ENCODE data around the gene MC4R. TPM values are rescaled to one million over a fixed set of nuclear protein-coding genes. Genes with fewer than 3 reads are reported as not detected.

The MC4R gene
- total RNA-seq, 1 experiment from 2014 or later = not detected

DNA sequence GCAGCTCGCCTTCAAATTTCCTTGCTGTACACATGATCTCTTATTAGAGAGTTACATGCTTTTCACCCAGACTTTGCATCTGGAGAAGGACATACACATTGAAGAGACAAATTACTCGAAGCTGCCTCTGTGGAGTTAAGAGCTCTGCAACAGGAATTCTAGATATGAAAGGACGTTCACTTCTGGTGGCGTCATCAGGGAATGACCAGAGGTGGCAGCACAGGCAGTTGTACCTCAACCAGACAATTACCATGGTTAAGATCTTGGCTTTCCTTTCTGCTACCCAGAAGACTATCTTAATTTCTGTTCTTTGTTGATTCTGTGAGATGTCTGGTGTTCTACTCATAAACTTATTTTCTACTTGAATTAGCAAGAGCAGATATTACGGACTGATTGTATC is 39.1 kb upstream of the MC4R start:
- ATAC-seq (peak; percentile 82), DNase-seq (ENCODE audit: low read depth, low spot score) (peak; percentile 15)
- Histone ChIP-seq H3K9me3 (ENCODE audit: control insufficient read depth in 1 of 2, insufficient read depth in 1 of 2, low read depth in 1 of 2, low read length in 2 of 2) (no peaks in the 10 kb centered on the region), H3K27me3 (ENCODE audit: insufficient read depth, low read length) (no peaks in the 10 kb centered on the region), H3K79me2 (ENCODE audit: insufficient read depth, low read length) (no peaks in the 10 kb centered on the region), H4K20me1 (ENCODE audit: insufficient read depth) (no peaks in the 10 kb centered on the region), H3K4me2 (ENCODE audit: low read length) (no peak overlapping the region), H3K4me1 (ENCODE audit: control insufficient read depth in 1 of 2, insufficient read depth in 2 of 2, low read length in 2 of 2) (no peaks in the 10 kb centered on the region), H3K27ac (ENCODE audit: low read depth, low read length) (no peak overlapping the region), H3K9me2 (ENCODE audit: insufficient read depth) (no peaks in the 10 kb centered on the region), H3K36me3 (ENCODE audit: control insufficient read depth in 1 of 2, insufficient read depth in 2 of 2, low read length in 2 of 2) (no peaks in the 10 kb centered on the region), H3K9ac (ENCODE audit: low read length) (no peak overlapping the region), H2AFZ (ENCODE audit: low read depth, low read length, poor library complexity, severe bottlenecking) (no peak overlapping the region), H3K4me3 (replicated peaks in 1 of 2; ENCODE audit: low read depth in 1 of 2, low read length in 2 of 2) (no peak overlapping the region)
- RAD21 ChIA-PET (ENCODE audit: low non-redundant PET in 1 of 2, low total read pairs in 2 of 2, uncharacterized antibody in 2 of 2, unreplicated experiment in 2 of 2) = no interaction called here
- no TSS peak for BruUV-seq (replicated peaks)
- CTCF ChIA-PET = interaction anchor here (0.6 to 1.8 kb wide), 6 partner anchors 10 to 416 kb away, joined by 3 to 12 read pairs (median 3); no protein-coding TSS in a partner anchor
- intact Hi-C loops (cut with micrococcal nuclease) = loop anchor here (5.0 kb wide), 2 partner anchors 574 to 629 kb away; no protein-coding TSS in a partner anchor
- TF ChIP-seq RAD21 (IDR thresholded peaks at IDR 0.05; ENCODE audit: low read depth) (0 out of 2 replicates have a peak, but pooled peaks have one; percentile 12), FOSL1 (IDR thresholded peaks at IDR 0.05; ENCODE audit: low read depth) (no peak), CBX3 (IDR thresholded peaks at IDR 0.05; ENCODE audit: low read depth) (no peak), EGR1 (IDR thresholded peaks at IDR 0.05; ENCODE audit: low read depth) (no peak), CTCF (IDR thresholded peaks at IDR 0.05 in 2 of 3, conservative IDR thresholded peaks at IDR 0.05 in 1 of 3; ENCODE audit: borderline replicate concordance in 1 of 3, insufficient read depth in 1 of 3, low read depth in 2 of 3, low read length in 2 of 3) (peak in 2 of 3 experiments; percentile 55 to 59; a peak in 4 of 6 replicates), ELF1 (IDR thresholded peaks at IDR 0.05; ENCODE audit: borderline replicate concordance, low read depth) (no peak), YY1 (IDR thresholded peaks at IDR 0.05; ENCODE audit: extremely low read depth, insufficient replicate concordance, low read depth, low read length) (no peak)
- POLR2A ChIA-PET = no interaction called here

- POLR2A ChIA-PET = no interaction called here
- Histone ChIP-seq H2AFZ (ENCODE audit: low read depth, low read length, poor library complexity, severe bottlenecking) (no peak overlapping the region), H3K9me2 (ENCODE audit: insufficient read depth) (no peaks in the 10 kb centered on the region), H4K20me1 (ENCODE audit: insufficient read depth) (no peaks in the 10 kb centered on the region), H3K36me3 (ENCODE audit: control insufficient read depth in 1 of 2, insufficient read depth in 2 of 2, low read length in 2 of 2) (no peaks in the 10 kb centered on the region), H3K4me1 (ENCODE audit: control insufficient read depth in 1 of 2, insufficient read depth in 2 of 2, low read length in 2 of 2) (no peaks in the 10 kb centered on the region), H3K4me3 (replicated peaks in 1 of 2; ENCODE audit: low read depth in 1 of 2, low read length in 2 of 2) (no peak overlapping the region), H3K79me2 (ENCODE audit: insufficient read depth, low read length) (no peaks in the 10 kb centered on the region), H3K9me3 (ENCODE audit: control insufficient read depth in 1 of 2, insufficient read depth in 1 of 2, low read depth in 1 of 2, low read length in 2 of 2) (no peaks in the 10 kb centered on the region), H3K27me3 (ENCODE audit: insufficient read depth, low read length) (no peaks in the 10 kb centered on the region), H3K9ac (ENCODE audit: low read length) (no peak overlapping the region), H3K4me2 (ENCODE audit: low read length) (no peak overlapping the region), H3K27ac (ENCODE audit: low read depth, low read length) (no peak overlapping the region)
- RAD21 ChIA-PET (ENCODE audit: low non-redundant PET in 1 of 2, low total read pairs in 2 of 2, uncharacterized antibody in 2 of 2, unreplicated experiment in 2 of 2) = no interaction called here
- intact Hi-C loops (cut with micrococcal nuclease) = no loop called here
- CTCF ChIA-PET = no interaction called here
- DNase-seq (ENCODE audit: low read depth, low spot score) (no peak), ATAC-seq (no peak)
- no TSS peak for BruUV-seq (replicated peaks)
- TF ChIP-seq EZH2 (IDR thresholded peaks at IDR 0.05) = no peak
- TF ChIP-seq, protein P1, sequence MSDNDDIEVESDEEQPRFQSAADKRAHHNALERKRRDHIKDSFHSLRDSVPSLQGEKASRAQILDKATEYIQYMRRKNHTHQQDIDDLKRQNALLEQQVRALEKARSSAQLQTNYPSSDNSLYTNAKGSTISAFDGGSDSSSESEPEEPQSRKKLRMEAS (IDR thresholded peaks at IDR 0.05) = no peak
- no peak for TF ChIP-seq SP1 (IDR thresholded peaks at IDR 0.05; ENCODE audit: low read depth)
- no peak for TF ChIP-seq CTCF (IDR thresholded peaks at IDR 0.05 in 2 of 3, conservative IDR thresholded peaks at IDR 0.05 in 1 of 3; ENCODE audit: borderline replicate concordance in 1 of 3, insufficient read depth in 1 of 3, low read depth in 2 of 3, low read length in 2 of 3)
- TF ChIP-seq TCF7L2 (IDR thresholded peaks at IDR 0.05; ENCODE audit: borderline replicate concordance, extremely low read depth, insufficient read depth, insufficient read length) = no peak
- TF ChIP-seq, protein P2, sequence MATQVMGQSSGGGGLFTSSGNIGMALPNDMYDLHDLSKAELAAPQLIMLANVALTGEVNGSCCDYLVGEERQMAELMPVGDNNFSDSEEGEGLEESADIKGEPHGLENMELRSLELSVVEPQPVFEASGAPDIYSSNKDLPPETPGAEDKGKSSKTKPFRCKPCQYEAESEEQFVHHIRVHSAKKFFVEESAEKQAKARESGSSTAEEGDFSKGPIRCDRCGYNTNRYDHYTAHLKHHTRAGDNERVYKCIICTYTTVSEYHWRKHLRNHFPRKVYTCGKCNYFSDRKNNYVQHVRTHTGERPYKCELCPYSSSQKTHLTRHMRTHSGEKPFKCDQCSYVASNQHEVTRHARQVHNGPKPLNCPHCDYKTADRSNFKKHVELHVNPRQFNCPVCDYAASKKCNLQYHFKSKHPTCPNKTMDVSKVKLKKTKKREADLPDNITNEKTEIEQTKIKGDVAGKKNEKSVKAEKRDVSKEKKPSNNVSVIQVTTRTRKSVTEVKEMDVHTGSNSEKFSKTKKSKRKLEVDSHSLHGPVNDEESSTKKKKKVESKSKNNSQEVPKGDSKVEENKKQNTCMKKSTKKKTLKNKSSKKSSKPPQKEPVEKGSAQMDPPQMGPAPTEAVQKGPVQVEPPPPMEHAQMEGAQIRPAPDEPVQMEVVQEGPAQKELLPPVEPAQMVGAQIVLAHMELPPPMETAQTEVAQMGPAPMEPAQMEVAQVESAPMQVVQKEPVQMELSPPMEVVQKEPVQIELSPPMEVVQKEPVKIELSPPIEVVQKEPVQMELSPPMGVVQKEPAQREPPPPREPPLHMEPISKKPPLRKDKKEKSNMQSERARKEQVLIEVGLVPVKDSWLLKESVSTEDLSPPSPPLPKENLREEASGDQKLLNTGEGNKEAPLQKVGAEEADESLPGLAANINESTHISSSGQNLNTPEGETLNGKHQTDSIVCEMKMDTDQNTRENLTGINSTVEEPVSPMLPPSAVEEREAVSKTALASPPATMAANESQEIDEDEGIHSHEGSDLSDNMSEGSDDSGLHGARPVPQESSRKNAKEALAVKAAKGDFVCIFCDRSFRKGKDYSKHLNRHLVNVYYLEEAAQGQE (IDR thresholded peaks at IDR 0.05; ENCODE audit: low read depth) = no peak
- TF ChIP-seq CBX3 (IDR thresholded peaks at IDR 0.05; ENCODE audit: low read depth) = no peak
These were observed 34.1 kb upstream of the MC4R start for GRCh38 chr18:60406721-60407120.

Measured in HCT116 (cell line).